Hepatocyte (in vitro differentiated cells): Measurements from ENCODE around the gene POLDIP2. TPM values are rescaled to one million over a fixed set of nuclear protein-coding genes. Genes with fewer than 3 reads are reported as not detected.

Experiments used
- DNase-seq: peaks from one replicate; pipeline ENCODE4 v3.0.0-alpha.2; 2016; ENCODE audit warnings: low spot score
- H2AFZ ChIP-seq: fragments of 200-600 bp; sonication (generic); 2 replicates; pipeline ENCODE4 v1.6.0; 2016; ENCODE audit warnings: antibody characterized with exemption, mild to moderate bottlenecking
- H3K27ac ChIP-seq: fragments of 200-600 bp; sonication (generic); 2 replicates; pipeline ENCODE4 v1.5.1; 2016; ENCODE audit warnings: mild to moderate bottlenecking
- H3K27me3 ChIP-seq: fragments of 200-600 bp; sonication (generic); 2 replicates; pipeline ENCODE4 v1.6.1; 2016
- H3K36me3 ChIP-seq: fragments of 200-600 bp; sonication (generic); replicated peaks from 2 replicates; pipeline ENCODE4 v1.5.1; 2016; ENCODE audit warnings: low read depth; ENCODE audit not compliant: insufficient read depth
- H3K4me1 ChIP-seq: fragments of 200-600 bp; sonication (generic); 2 replicates; pipeline ENCODE4 v1.5.1; 2016; ENCODE audit warnings: mild to moderate bottlenecking, moderate library complexity; ENCODE audit not compliant: insufficient read depth
- H3K4me2 ChIP-seq: fragments of 200-600 bp; sonication (generic); 2 replicates; pipeline ENCODE4 v1.6.0; 2016
- H3K4me3 ChIP-seq: fragments of 200-600 bp; sonication (generic); 2 replicates; pipeline ENCODE4 v1.5.1; 2016; ENCODE audit warnings: mild to moderate bottlenecking
- H3K79me2 ChIP-seq: fragments of 200-600 bp; sonication (generic); 2 replicates; pipeline ENCODE4 v1.6.0; 2017; ENCODE audit warnings: mild to moderate bottlenecking
- H3K9me2 ChIP-seq: fragments of 200-600 bp; sonication (generic); replicated peaks from 2 replicates; pipeline ENCODE4 v1.6.0; 2017; ENCODE audit warnings: mild to moderate bottlenecking; ENCODE audit not compliant: insufficient read depth
- H3K9me3 ChIP-seq: fragments of 200-600 bp; sonication (generic); 2 replicates; pipeline ENCODE4 v1.5.1; 2016; ENCODE audit warnings: low read depth, mild to moderate bottlenecking
- H4K20me1 ChIP-seq: fragments of 200-600 bp; sonication (generic); 2 replicates; pipeline ENCODE4 v1.6.0; 2016; ENCODE audit warnings: mild to moderate bottlenecking; ENCODE audit not compliant: insufficient read depth, poor library complexity, severe bottlenecking
- EZH2 ChIP-seq: fragments of 200-600 bp; sonication (generic); IDR thresholded peaks from 2 replicates; pipeline ENCODE4 v1.6.1; 2016; ENCODE audit warnings: antibody characterized with exemption, mild to moderate bottlenecking, borderline replicate concordance
- EZH2phosphoT487 ChIP-seq: fragments of 200-600 bp; sonication (generic); IDR thresholded peaks from one replicate; pipeline ENCODE4 v1.6.1; 2018; ENCODE audit warnings: antibody characterized with exemption, mild to moderate bottlenecking, low read depth, moderate library complexity; ENCODE audit not compliant: unreplicated experiment, severe bottlenecking
- WGBS: methylation state at CpG from one replicate; pipeline ENCODE4 v1.1.6; 2016; ENCODE audit warnings: low lambda C conversion rate; ENCODE audit errors: missing lambda C conversion rate; 5-methylcytosine and 5-hydroxymethylcytosine counted together
- polyA plus RNA-seq: library from polyadenylated mRNA; unstranded; fragments of >200 nt; fragmentation: Nextera tagmentation; extraction: Ambion mirVana; gene quantifications from 2 replicates; pipeline ENCODE4 v1.2.1, GENCODE V29; 2016
- total RNA-seq: library from RNA; depleted of rRNA; stranded (reverse); fragments of >200 nt; gene quantifications from 2 replicates; pipeline ENCODE4 v1.2.3, GENCODE V29; 2014
- TF ChIP-seq, protein P1 (sequence below): fragments of 200-600 bp; sonication (generic); IDR thresholded peaks from 2 replicates; pipeline ENCODE4 v1.5.1; 2016; ENCODE audit warnings: antibody characterized with exemption, mild to moderate bottlenecking; ENCODE audit not compliant: poor library complexity

POLDIP2 gene
- total and polyA plus RNA-seq, 2 experiments from 2014 or later = 82.9 to 122 TPM

GRCh38 chr17:28347261-28347891, 10.0 kb downstream of the POLDIP2 start:
- no peaks in the 10 kb centered on the region for H3K36me3 ChIP-seq
- H3K4me2 ChIP-seq = no peak overlapping the region
- no peak for DNase-seq
- TF ChIP-seq EZH2 = no peak
- TF ChIP-seq EZH2phosphoT487 = no peak
- TF ChIP-seq, protein P1, sequence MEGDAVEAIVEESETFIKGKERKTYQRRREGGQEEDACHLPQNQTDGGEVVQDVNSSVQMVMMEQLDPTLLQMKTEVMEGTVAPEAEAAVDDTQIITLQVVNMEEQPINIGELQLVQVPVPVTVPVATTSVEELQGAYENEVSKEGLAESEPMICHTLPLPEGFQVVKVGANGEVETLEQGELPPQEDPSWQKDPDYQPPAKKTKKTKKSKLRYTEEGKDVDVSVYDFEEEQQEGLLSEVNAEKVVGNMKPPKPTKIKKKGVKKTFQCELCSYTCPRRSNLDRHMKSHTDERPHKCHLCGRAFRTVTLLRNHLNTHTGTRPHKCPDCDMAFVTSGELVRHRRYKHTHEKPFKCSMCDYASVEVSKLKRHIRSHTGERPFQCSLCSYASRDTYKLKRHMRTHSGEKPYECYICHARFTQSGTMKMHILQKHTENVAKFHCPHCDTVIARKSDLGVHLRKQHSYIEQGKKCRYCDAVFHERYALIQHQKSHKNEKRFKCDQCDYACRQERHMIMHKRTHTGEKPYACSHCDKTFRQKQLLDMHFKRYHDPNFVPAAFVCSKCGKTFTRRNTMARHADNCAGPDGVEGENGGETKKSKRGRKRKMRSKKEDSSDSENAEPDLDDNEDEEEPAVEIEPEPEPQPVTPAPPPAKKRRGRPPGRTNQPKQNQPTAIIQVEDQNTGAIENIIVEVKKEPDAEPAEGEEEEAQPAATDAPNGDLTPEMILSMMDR = no peak
- 91% methylated on average over 8 of the region's 8 CpGs for WGBS
- peak overlapping the region; percentile 23 for H3K27ac ChIP-seq
- H4K20me1 ChIP-seq = no peaks in the 10 kb centered on the region
- H3K4me3 ChIP-seq = no peak overlapping the region
- no peaks in the 10 kb centered on the region for H3K27me3 ChIP-seq
- H3K4me1 ChIP-seq = peaks cover 11% of the 10 kb centered on the region
- H3K79me2 ChIP-seq = no peaks in the 10 kb centered on the region
- no peak overlapping the region for H2AFZ ChIP-seq
- no peaks in the 10 kb centered on the region for H3K9me2 ChIP-seq
- no peaks in the 10 kb centered on the region for H3K9me3 ChIP-seq

- H3K9me3 ChIP-seq = no peaks in the 10 kb centered on the region
- TF ChIP-seq EZH2 = no peak
- TF ChIP-seq, protein P1 = peak; percentile 38
- H4K20me1 ChIP-seq = no peaks in the 10 kb centered on the region
- no peak overlapping the region for H3K4me2 ChIP-seq
- H3K27ac ChIP-seq = peak overlapping the region; percentile 23
- WGBS = 68% methylated on average over 7 of the region's 7 CpGs
- no peaks in the 10 kb centered on the region for H3K79me2 ChIP-seq
- no peaks in the 10 kb centered on the region for H3K36me3 ChIP-seq
- H3K9me2 ChIP-seq = no peaks in the 10 kb centered on the region
- no peaks in the 10 kb centered on the region for H3K27me3 ChIP-seq
- DNase-seq = peak; percentile 62
- H3K4me3 ChIP-seq = no peak overlapping the region
- H2AFZ ChIP-seq = no peak overlapping the region
- H3K4me1 ChIP-seq = peaks cover 11% of the 10 kb centered on the region
Observed at GRCh38 chr17:28346746-28347246, 10.5 kb downstream of the POLDIP2 start.

- Histone ChIP-seq H3K27ac (peak overlapping the region; percentile 23), H2AFZ (no peak overlapping the region), H3K9me3 (no peaks in the 10 kb centered on the region), H3K4me2 (no peak overlapping the region), H3K9me2 (no peaks in the 10 kb centered on the region), H3K79me2 (no peaks in the 10 kb centered on the region), H3K27me3 (no peaks in the 10 kb centered on the region), H3K4me3 (no peak overlapping the region), H3K4me1 (peaks cover 11% of the 10 kb centered on the region), H4K20me1 (no peaks in the 10 kb centered on the region), H3K36me3 (no peaks in the 10 kb centered on the region)
- WGBS = 88% methylated on average over 2 of the region's 2 CpGs
- DNase-seq = no peak
- TF ChIP-seq, protein P1 = no peak
- TF ChIP-seq EZH2 (no peak), EZH2phosphoT487 (no peak)
Observed at GRCh38 chr17:28346199-28346580, 11.1 kb downstream of the POLDIP2 start.
